Prostate gland (tissue), 2 donors: ENCODE results near the gene PRKAR1B.

Source experiments
- CTCF ChIP-seq, 4 experiments: fragments of 200-600 bp in 2 of 4; fragments of 450-650 bp in 2 of 4; sonication (generic) in 2 of 4; IDR thresholded peaks; 1 replicate in 3 of 4; 2 replicates in 1 of 4; pipeline ENCODE4 v1.5.1; 2016 to 2019; ENCODE audit warnings: antibody characterized with exemption in 4 of 4, mild to moderate bottlenecking in 2 of 4, moderate library complexity in 2 of 4
- POLR2A ChIP-seq: fragments of 450-650 bp; IDR thresholded peaks from one replicate; pipeline ENCODE4 v1.6.1; 2016; ENCODE audit warnings: antibody characterized with exemption, mild to moderate bottlenecking

DNA sequence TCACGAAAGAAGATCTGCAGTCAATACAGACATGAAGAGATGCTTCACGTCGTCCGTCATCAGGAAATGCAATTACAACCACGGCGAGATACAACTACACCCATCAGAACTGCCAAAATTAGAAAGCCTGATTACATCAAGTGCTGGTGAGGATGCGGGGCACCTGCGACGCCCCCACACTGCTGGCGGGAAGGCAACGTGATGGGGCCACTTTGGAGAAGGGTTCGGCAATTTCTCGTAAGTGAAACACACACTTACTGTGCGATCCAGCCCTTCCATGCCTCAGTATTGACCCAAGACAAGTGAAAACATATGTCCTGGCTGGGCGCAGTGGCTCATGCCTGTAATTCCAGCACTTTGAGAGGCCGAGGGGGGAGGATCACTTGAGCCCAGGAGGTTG, 181.6 kb downstream of the PRKAR1B start:
- TF ChIP-seq CTCF (IDR thresholded peaks at IDR 0.05) (no peak), POLR2A (no peak)
